ENCODE results near the gene TMED6. TPM values are rescaled to one million over a fixed set of nuclear protein-coding genes. Genes with fewer than 3 reads are reported as not detected.

The TMED6 gene
- total RNA-seq, 1 experiment from 2014 or later, result 0.91 TPM

- Histone ChIP-seq H3K27me3 (ENCODE audit: insufficient read depth, low read length) (no peaks in the 10 kb centered on the region), H3K9ac (ENCODE audit: low read length) (no peak overlapping the region), H2AFZ (ENCODE audit: low read depth, low read length, poor library complexity, severe bottlenecking) (no peak overlapping the region), H3K4me3 (replicated peaks in 1 of 2; ENCODE audit: low read depth in 1 of 2, low read length in 2 of 2) (no peak overlapping the region), H3K27ac (ENCODE audit: low read depth, low read length) (peak overlapping the region; percentile 29; the same call in 1 of the 2 replicates), H3K79me2 (ENCODE audit: insufficient read depth, low read length) (peaks cover 94% of the 10 kb centered on the region), H3K9me2 (ENCODE audit: insufficient read depth) (no peaks in the 10 kb centered on the region), H3K36me3 (ENCODE audit: control insufficient read depth in 1 of 2, insufficient read depth in 2 of 2, low read length in 2 of 2) (peaks cover 41 to 59% of the 10 kb centered on the region in 2 experiments), H4K20me1 (ENCODE audit: insufficient read depth) (peaks cover 20% of the 10 kb centered on the region; the same call in 1 of the 2 replicates), H3K9me3 (ENCODE audit: control insufficient read depth in 1 of 2, insufficient read depth in 1 of 2, low read depth in 1 of 2, low read length in 2 of 2) (no peaks in the 10 kb centered on the region), H3K4me2 (ENCODE audit: low read length) (no peak overlapping the region), H3K4me1 (ENCODE audit: control insufficient read depth in 1 of 2, insufficient read depth in 2 of 2, low read length in 2 of 2) (peaks cover 14 to 26% of the 10 kb centered on the region in 2 experiments)
- ChIA-PET CTCF (interaction anchor here (0.7 kb wide), 1 partner anchor 36 kb away, joined by 5 read pairs; no protein-coding TSS in a partner anchor), RAD21 (ENCODE audit: low non-redundant PET in 1 of 2, low total read pairs in 2 of 2, uncharacterized antibody in 2 of 2, unreplicated experiment in 2 of 2) (no interaction called here), POLR2A (no interaction called here)
- DNase-seq (ENCODE audit: low read depth, low spot score), result no peak
- intact Hi-C loops (cut with micrococcal nuclease), result no loop called here
- no peak for ATAC-seq
- BruUV-seq (replicated peaks), result no TSS peak
- TF ChIP-seq ZBTB33 (IDR thresholded peaks at IDR 0.05; ENCODE audit: extremely low read depth, insufficient replicate concordance, low read length), result no peak
These were observed 25.3 kb downstream of the TMED6 start for GRCh38 chr16:69326172-69326873.

- Histone ChIP-seq H3K4me2 (ENCODE audit: low read length) (no peak overlapping the region), H3K27me3 (ENCODE audit: insufficient read depth, low read length) (no peaks in the 10 kb centered on the region), H3K4me3 (replicated peaks in 1 of 2; ENCODE audit: low read depth in 1 of 2, low read length in 2 of 2) (no peak overlapping the region), H3K36me3 (ENCODE audit: control insufficient read depth in 1 of 2, insufficient read depth in 2 of 2, low read length in 2 of 2) (peaks cover 43 to 64% of the 10 kb centered on the region in 2 experiments), H3K9ac (ENCODE audit: low read length) (no peak overlapping the region), H2AFZ (ENCODE audit: low read depth, low read length, poor library complexity, severe bottlenecking) (no peak overlapping the region), H3K79me2 (ENCODE audit: insufficient read depth, low read length) (peaks cover 95% of the 10 kb centered on the region), H3K4me1 (ENCODE audit: control insufficient read depth in 1 of 2, insufficient read depth in 2 of 2, low read length in 2 of 2) (peaks cover 11 to 21% of the 10 kb centered on the region in 2 experiments), H4K20me1 (ENCODE audit: insufficient read depth) (peaks cover 20% of the 10 kb centered on the region; the same call in 1 of the 2 replicates), H3K27ac (ENCODE audit: low read depth, low read length) (peak overlapping the region; percentile 29; the same call in 1 of the 2 replicates), H3K9me2 (ENCODE audit: insufficient read depth) (no peaks in the 10 kb centered on the region), H3K9me3 (ENCODE audit: control insufficient read depth in 1 of 2, insufficient read depth in 1 of 2, low read depth in 1 of 2, low read length in 2 of 2) (no peaks in the 10 kb centered on the region)
- no TSS peak for BruUV-seq (replicated peaks)
- intact Hi-C loops (cut with micrococcal nuclease), result no loop called here
- ChIA-PET POLR2A (no interaction called here), CTCF (no interaction called here), RAD21 (ENCODE audit: low non-redundant PET in 1 of 2, low total read pairs in 2 of 2, uncharacterized antibody in 2 of 2, unreplicated experiment in 2 of 2) (no interaction called here)
- no peak for ATAC-seq
- no peak for DNase-seq (ENCODE audit: low read depth, low spot score)
- no peak for TF ChIP-seq TCF7L2 (IDR thresholded peaks at IDR 0.05; ENCODE audit: borderline replicate concordance, extremely low read depth, insufficient read depth, insufficient read length)
- no peak for TF ChIP-seq ELF1 (IDR thresholded peaks at IDR 0.05; ENCODE audit: borderline replicate concordance, low read depth)
- TF ChIP-seq ZNF274 (IDR thresholded peaks at IDR 0.05; ENCODE audit: low read depth, low read length), result no peak
- TF ChIP-seq CEBPB (IDR thresholded peaks at IDR 0.05; ENCODE audit: low read depth), result no peak
- TF ChIP-seq POLR2A (IDR thresholded peaks at IDR 0.05; ENCODE audit: borderline replicate concordance, extremely low read depth, insufficient read depth, insufficient read length), result no peak
- TF ChIP-seq ZBTB33 (IDR thresholded peaks at IDR 0.05; ENCODE audit: extremely low read depth, insufficient replicate concordance, low read length), result no peak
- TF ChIP-seq EGR1 (IDR thresholded peaks at IDR 0.05; ENCODE audit: low read depth), result no peak
- no peak for TF ChIP-seq CBX3 (IDR thresholded peaks at IDR 0.05; ENCODE audit: low read depth)
- TF ChIP-seq FOSL1 (IDR thresholded peaks at IDR 0.05; ENCODE audit: low read depth), result no peak
- no peak for TF ChIP-seq ZFX (IDR thresholded peaks at IDR 0.05)
- no peak for TF ChIP-seq SP1 (IDR thresholded peaks at IDR 0.05; ENCODE audit: low read depth)
- no peak for TF ChIP-seq MAX (IDR thresholded peaks at IDR 0.05)
- TF ChIP-seq EZH2phosphoT487 (IDR thresholded peaks at IDR 0.05; ENCODE audit: borderline replicate concordance), result no peak
- TF ChIP-seq POLR2AphosphoS5 (IDR thresholded peaks at IDR 0.05; ENCODE audit: low read depth, low read length), result no peak
These were observed 25.8 kb downstream of the TMED6 start for GRCh38 chr16:69325784-69326171.
